D721Med (cell line): ENCODE results near the gene MINK1.
A peak's percentile ranks its signal among the peaks of the same experiment; 100 is the strongest.

Experiments
- DNase-seq: peaks from one replicate; pipeline ENCODE4 v3.0.0; 2011; ENCODE audit warnings: low spot score; ENCODE audit not compliant: insufficient read length
- FAIRE-seq: peaks from 2 replicates; lab custom pipeline; 2011; peaks lifted over from hg19 to GRCh38; lab: Jason Lieb, UNC
- CTCF ChIP-seq: IDR thresholded peaks from 2 replicates; pipeline ENCODE4 v1.5.1; 2012; ENCODE audit warnings: mild to moderate bottlenecking, control low read depth; ENCODE audit not compliant: insufficient read depth; ENCODE audit errors: missing control alignments

MINK1 gene

GRCh38 chr17:4879601-4880000, 46.5 kb downstream of the MINK1 start:
- no peak for TF ChIP-seq CTCF
- FAIRE-seq: no peak

GRCh38 chr17:4880857-4881256, 47.7 kb downstream of the MINK1 start:
- FAIRE-seq: no peak
- DNase-seq: no peak
- no peak for TF ChIP-seq CTCF

More at GRCh38 chr17:4879601-4880000, 46.5 kb downstream of the MINK1 start:
- DNase-seq: no peak

GRCh38 chr17:4881761-4882555, 48.8 kb downstream of the MINK1 start:
- DNase-seq: peak; percentile 59
- TF ChIP-seq CTCF: peak; percentile 44
- no peak for FAIRE-seq

- no peak for FAIRE-seq
- TF ChIP-seq CTCF: no peak
- no peak for DNase-seq
Observed at GRCh38 chr17:4884489-4884888, 51.3 kb downstream of the MINK1 start.

- DNase-seq (no peak), FAIRE-seq (no peak)
- no peak for TF ChIP-seq CTCF
Observed at GRCh38 chr17:4886830-4887229, 53.7 kb downstream of the MINK1 start.

- DNase-seq (no peak), FAIRE-seq (no peak)
- no peak for TF ChIP-seq CTCF
Observed at GRCh38 chr17:4887581-4887980, 54.4 kb downstream of the MINK1 start.
